GM11168 (cell line): ENCODE results near the gene POLR3G.

Source experiments
- in situ Hi-C: fragments of 300-500 bp; cut with MboI; formaldehyde crosslinking; loops from one replicate; pipeline ENCODE4 v1.12.0; 2022; ENCODE audit warnings: low sequenced_read_pairs; ENCODE audit not compliant: unreplicated experiment

The POLR3G gene

GRCh38 chr5:90474235-90475107 is at the start of gene POLR3G, which contains the start of gene MBLAC2:
Gene POLR3G (plus strand): TSS chr5:90474864. CDS start chr5:90485568, 10,704 bp downstream.
Gene MBLAC2 (minus strand): TSS chr5:90474771. CDS start chr5:90474292, 479 bp downstream.
- in situ Hi-C loops: no loop called here

- in situ Hi-C loops: no loop called here
These were observed 40.4 kb upstream of the POLR3G start for GRCh38 chr5:90434116-90434714.

GRCh38 chr5:90437663-90438062 is 37.0 kb upstream of the POLR3G start:
- in situ Hi-C loops: no loop called here

GRCh38 chr5:90438100-90438499 is 36.6 kb upstream of the POLR3G start:
- in situ Hi-C loops: no loop called here

- in situ Hi-C loops: loop anchor here (10.0 kb wide), 1 partner anchor 344 kb away; no protein-coding TSS in a partner anchor
These were observed 34.0 kb upstream of the POLR3G start for GRCh38 chr5:90440644-90441043.

GRCh38 chr5:90446961-90447360 is 27.7 kb upstream of the POLR3G start:
- in situ Hi-C loops: loop anchor here (10.0 kb wide), 1 partner anchor 338 kb away; no protein-coding TSS in a partner anchor

GRCh38 chr5:90461288-90461687 is 13.4 kb upstream of the POLR3G start:
- in situ Hi-C loops: loop anchor here (10.0 kb wide), 1 partner anchor 144 kb away; no protein-coding TSS in a partner anchor

- in situ Hi-C loops: no loop called here
These were observed 1.8 kb upstream of the POLR3G start for GRCh38 chr5:90472783-90473395.

GRCh38 chr5:90473396-90474234 is 1.0 kb upstream of the POLR3G start:
- in situ Hi-C loops: no loop called here

GRCh38 chr5:90475436-90475980 is 844 bp downstream of the POLR3G start:
- in situ Hi-C loops: no loop called here

GRCh38 chr5:90476391-90476790 is 1.7 kb downstream of the POLR3G start:
- in situ Hi-C loops: no loop called here

- in situ Hi-C loops: no loop called here
These were observed 2.4 kb downstream of the POLR3G start for GRCh38 chr5:90477073-90477472.

GRCh38 chr5:90477621-90478215 is 3.1 kb downstream of the POLR3G start:
- in situ Hi-C loops: no loop called here

GRCh38 chr5:90479611-90480385 is 5.1 kb downstream of the POLR3G start:
- in situ Hi-C loops: no loop called here

GRCh38 chr5:90480699-90481098 is 6.0 kb downstream of the POLR3G start:
- in situ Hi-C loops: no loop called here

GRCh38 chr5:90483206-90483605 is 8.5 kb downstream of the POLR3G start:
- in situ Hi-C loops: no loop called here

- in situ Hi-C loops: no loop called here
These were observed 9.9 kb downstream of the POLR3G start for GRCh38 chr5:90484540-90484939.

- in situ Hi-C loops: no loop called here
These were observed 14.1 kb downstream of the POLR3G start for GRCh38 chr5:90488791-90489190.

- in situ Hi-C loops: no loop called here
These were observed 19.4 kb downstream of the POLR3G start for GRCh38 chr5:90494043-90494442.
